C4-2B (cell line): ENCODE measurements around the gene EXOC6B.

Source experiments
- H3K27ac ChIP-seq: fragments of 450-650 bp; 2 replicates; pipeline ENCODE4 v1.5.1; 2017
- ZFX ChIP-seq: fragments of 450-650 bp; IDR thresholded peaks from 2 replicates; pipeline ENCODE4 v1.6.1; 2017
- TF ChIP-seq, protein P1 (sequence below): fragments of 450-650 bp; conservative IDR thresholded peaks from 2 replicates; pipeline ENCODE4 v1.5.1; 2017; ENCODE audit warnings: mild to moderate bottlenecking

EXOC6B gene

DNA sequence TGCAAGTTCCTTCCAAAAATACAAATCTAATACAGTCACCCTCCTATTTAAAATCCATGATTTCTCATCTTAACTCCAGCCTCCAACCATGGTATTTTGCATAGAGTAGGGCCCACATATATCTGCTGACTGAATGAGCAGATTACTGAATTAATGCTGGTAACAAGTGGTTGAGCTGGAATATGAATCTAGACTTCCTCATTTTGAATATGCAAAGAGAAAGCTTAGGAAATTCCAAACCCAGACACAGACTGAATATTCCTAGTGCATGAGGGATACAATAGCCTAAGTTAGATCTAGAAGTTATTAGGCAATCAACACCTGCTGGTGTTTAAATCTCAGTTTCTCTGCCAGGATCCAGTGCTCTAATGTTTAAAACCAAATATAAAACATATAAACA is 463.1 kb downstream of the EXOC6B start:
- TF ChIP-seq, protein P1, sequence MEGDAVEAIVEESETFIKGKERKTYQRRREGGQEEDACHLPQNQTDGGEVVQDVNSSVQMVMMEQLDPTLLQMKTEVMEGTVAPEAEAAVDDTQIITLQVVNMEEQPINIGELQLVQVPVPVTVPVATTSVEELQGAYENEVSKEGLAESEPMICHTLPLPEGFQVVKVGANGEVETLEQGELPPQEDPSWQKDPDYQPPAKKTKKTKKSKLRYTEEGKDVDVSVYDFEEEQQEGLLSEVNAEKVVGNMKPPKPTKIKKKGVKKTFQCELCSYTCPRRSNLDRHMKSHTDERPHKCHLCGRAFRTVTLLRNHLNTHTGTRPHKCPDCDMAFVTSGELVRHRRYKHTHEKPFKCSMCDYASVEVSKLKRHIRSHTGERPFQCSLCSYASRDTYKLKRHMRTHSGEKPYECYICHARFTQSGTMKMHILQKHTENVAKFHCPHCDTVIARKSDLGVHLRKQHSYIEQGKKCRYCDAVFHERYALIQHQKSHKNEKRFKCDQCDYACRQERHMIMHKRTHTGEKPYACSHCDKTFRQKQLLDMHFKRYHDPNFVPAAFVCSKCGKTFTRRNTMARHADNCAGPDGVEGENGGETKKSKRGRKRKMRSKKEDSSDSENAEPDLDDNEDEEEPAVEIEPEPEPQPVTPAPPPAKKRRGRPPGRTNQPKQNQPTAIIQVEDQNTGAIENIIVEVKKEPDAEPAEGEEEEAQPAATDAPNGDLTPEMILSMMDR, result no peak
- no peak for TF ChIP-seq ZFX

DNA sequence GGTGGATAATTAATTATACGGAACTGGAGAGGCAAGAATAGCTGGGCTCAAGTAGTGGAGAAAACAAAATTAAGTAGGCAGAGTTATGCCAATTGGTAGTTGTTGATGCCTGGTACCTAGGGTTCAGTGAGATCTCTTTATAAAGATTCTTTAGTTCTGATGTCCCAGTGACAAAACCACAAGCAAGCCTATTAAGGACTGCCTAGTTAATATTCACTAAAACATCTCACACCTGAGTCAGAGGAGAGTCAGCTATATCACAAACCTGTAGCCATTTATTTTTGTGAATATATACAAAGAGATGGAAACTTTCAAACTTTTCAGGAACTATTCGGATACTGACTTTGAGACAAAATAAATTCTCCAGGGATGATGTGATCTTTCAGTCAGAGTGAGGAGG is 464.3 kb downstream of the EXOC6B start:
- no peak overlapping the region for H3K27ac ChIP-seq
- TF ChIP-seq, protein P1, result no peak
- TF ChIP-seq ZFX, result no peak

More for the DNA sequence above, 463.1 kb downstream of the EXOC6B start:
- no peak overlapping the region for H3K27ac ChIP-seq

DNA sequence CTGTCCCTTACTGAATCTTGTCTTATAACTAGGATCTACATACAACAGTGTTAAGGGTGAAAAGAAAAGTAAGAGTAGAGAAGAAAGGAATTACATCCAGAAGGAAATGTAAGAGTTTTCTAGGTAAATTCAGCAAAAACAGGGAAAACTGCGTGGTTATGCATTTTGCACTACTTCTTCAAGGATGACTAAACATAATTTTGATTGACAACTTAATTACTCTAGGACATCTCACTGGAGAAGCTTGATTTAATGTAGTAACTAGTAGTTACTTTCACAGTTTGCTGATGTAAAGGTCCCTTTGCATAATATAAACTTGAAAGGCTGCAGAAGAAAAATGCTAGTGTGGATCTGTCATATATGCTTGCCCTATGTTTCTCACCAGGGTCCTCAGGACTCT is 464.8 kb downstream of the EXOC6B start:
- no peak for TF ChIP-seq ZFX
- TF ChIP-seq, protein P1, result no peak
- no peak overlapping the region for H3K27ac ChIP-seq

DNA sequence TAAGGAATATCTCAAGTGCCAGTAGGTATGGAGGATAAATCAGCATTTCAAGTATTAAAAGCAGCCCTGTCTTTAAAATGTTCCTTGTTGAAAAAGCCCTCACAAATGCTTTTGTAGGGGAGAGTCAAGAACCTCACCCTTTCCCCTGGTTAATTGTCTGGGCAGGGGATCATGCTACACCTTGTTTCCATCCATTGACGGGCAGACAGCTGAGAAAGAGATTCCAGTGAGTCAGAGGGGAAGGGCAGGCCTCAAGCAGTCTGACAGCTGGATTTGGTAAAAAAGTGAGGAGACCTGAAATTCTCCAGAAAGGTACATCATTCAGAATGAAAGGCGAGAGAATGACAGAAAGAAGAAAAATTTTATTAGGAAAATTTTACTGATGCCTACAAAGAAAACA is 475.0 kb downstream of the EXOC6B start:
- TF ChIP-seq, protein P1, result no peak
- no peak for TF ChIP-seq ZFX
- no peak overlapping the region for H3K27ac ChIP-seq

DNA sequence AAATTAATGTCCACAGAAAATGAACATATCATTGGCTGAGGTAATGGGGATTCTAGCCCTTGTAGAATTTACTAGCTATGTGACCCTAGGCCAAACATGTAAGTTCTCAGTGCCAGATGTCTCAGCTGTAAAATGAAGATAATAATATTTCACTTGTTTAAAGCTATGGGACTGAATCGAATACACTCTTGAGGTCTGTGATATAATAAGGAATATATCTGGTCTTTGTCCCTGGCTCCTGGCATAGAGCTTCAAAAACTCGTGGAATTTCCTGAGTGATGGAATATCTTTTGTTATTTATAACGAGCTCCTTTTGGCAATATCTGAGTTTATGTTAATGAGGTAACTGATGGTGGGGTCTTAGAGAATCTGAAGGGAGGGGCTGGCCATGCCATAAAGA is 476.8 kb downstream of the EXOC6B start:
- no peak overlapping the region for H3K27ac ChIP-seq
- TF ChIP-seq ZFX, result no peak
- TF ChIP-seq, protein P1, result no peak

DNA sequence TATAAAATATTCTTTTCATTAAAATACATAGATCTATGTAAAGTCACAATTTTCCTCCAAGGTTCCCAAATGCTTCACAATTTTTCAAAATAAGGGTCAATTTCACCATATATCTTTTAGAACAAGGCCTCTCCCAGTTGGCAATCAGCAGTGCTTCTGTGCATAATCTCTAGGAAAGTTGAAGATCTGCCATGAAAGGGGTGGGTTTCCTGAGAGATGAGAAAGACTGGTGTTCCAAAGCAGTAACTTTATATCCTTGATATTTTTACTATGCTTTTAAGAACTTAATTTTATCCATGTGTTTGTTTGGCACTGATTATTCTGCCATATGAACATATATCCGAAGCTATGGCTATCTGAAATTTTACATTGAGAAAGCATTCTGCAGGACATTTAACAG is 478.8 kb downstream of the EXOC6B start:
- TF ChIP-seq, protein P1, result no peak
- no peak for TF ChIP-seq ZFX
- H3K27ac ChIP-seq, result no peak overlapping the region

DNA sequence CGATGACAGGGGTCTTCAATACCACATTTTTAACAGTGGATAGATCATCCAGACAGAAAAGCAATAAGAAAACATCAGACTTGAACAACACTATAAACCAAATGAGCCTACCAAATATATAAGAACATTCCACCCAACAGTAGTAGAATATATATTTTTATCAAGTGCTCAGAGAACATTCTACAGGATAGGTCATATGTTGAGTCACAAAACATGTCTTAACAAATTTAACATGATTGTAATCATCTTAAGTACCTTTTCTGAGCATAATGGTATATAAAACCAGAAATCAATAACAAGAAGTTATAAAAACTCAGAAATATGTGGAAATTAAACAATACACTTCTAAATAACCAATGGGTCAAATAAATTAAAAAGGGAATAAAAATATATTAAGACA is 484.2 kb downstream of the EXOC6B start:
- no peak overlapping the region for H3K27ac ChIP-seq
- TF ChIP-seq, protein P1, result no peak
- TF ChIP-seq ZFX, result no peak
